Measurements from ENCODE around the gene TTC22. TPM values are rescaled to one million over a fixed set of nuclear protein-coding genes. Genes with fewer than 3 reads are reported as not detected.

TTC22 gene
- total RNA-seq, 1 donor = under 0.01 TPM

DNA sequence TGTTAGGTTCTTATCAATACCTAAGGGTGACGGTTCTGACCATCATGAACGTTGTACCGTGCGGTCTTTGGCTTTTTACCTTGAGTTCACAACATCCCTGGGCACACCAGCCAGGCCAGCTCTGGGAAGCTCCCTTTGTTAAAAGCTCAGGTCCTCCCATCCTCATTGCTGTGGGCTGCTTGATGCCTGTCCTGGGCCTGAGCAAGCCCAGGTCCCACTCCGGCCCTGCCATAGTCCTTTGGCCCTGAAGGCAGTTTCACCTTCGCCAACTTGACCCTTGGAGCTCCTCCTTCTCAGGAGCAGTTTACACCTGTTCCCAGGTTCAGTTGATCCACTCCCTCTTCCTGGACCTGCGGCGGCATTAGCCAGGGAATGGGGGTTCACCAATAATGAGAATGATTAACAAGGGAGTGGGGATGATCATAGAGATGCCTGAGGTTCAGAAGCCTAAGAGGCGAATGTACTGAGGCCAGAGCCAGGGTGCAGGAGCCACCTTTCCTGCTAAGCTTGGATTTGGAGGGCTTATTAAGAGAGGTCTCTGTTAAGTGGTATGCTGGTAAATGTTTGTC lies 45.7 kb upstream of the TTC22 start:
- TF ChIP-seq, protein P1, sequence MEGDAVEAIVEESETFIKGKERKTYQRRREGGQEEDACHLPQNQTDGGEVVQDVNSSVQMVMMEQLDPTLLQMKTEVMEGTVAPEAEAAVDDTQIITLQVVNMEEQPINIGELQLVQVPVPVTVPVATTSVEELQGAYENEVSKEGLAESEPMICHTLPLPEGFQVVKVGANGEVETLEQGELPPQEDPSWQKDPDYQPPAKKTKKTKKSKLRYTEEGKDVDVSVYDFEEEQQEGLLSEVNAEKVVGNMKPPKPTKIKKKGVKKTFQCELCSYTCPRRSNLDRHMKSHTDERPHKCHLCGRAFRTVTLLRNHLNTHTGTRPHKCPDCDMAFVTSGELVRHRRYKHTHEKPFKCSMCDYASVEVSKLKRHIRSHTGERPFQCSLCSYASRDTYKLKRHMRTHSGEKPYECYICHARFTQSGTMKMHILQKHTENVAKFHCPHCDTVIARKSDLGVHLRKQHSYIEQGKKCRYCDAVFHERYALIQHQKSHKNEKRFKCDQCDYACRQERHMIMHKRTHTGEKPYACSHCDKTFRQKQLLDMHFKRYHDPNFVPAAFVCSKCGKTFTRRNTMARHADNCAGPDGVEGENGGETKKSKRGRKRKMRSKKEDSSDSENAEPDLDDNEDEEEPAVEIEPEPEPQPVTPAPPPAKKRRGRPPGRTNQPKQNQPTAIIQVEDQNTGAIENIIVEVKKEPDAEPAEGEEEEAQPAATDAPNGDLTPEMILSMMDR (IDR thresholded peaks at IDR 0.05; ENCODE audit: insufficient read depth, low read length) = no peak
- no peak overlapping the region for H3K4me3 ChIP-seq (ENCODE audit: low read depth, low read length)
- DNase-seq (ENCODE audit: low read depth) = no peak

DNA sequence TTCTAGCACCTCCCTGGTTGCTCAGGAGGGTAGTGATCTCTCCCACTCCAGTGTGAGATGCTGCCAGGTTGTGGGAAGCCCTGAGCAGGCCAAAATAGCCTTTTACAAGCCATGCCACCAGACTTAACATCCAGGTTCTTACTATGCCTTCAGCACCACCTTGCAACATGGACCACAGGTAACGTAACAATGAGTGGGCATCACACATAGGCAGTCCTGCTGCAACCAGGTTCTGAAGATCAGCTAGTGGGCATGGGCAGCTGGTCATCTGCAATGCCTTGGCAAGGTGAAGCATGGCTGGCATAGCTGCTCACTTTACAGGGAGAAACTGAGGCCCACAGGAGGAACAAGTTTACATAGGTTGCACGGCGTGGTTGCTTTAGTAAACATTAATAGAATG lies 45.2 kb upstream of the TTC22 start:
- H3K4me3 ChIP-seq (ENCODE audit: low read depth, low read length) = no peak overlapping the region
- TF ChIP-seq, protein P1 (IDR thresholded peaks at IDR 0.05; ENCODE audit: insufficient read depth, low read length) = no peak
- DNase-seq (ENCODE audit: low read depth) = no peak

DNA sequence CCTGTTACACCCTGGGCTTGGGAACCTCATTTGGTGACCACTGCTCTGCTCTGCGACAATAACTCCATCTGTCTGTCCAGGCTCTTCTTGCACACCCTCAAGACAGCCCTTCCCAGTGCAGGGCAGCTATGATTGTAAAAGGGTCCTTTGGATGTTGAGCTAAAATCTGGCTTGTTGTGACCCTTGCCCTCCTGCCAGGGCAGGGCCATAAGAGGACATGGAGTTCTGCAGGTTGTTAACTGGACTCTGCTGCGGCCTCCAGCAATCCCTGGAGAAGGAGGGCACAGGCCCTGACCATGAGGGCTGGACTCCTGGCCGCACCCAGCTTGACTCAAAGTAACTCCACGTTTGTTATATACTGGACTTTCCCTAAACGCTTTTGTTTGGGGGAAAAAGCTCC lies 44.6 kb upstream of the TTC22 start:
- H3K4me3 ChIP-seq (ENCODE audit: low read depth, low read length) = no peak overlapping the region
- DNase-seq (ENCODE audit: low read depth) = no peak
- TF ChIP-seq, protein P1 (IDR thresholded peaks at IDR 0.05; ENCODE audit: insufficient read depth, low read length) = no peak

DNA sequence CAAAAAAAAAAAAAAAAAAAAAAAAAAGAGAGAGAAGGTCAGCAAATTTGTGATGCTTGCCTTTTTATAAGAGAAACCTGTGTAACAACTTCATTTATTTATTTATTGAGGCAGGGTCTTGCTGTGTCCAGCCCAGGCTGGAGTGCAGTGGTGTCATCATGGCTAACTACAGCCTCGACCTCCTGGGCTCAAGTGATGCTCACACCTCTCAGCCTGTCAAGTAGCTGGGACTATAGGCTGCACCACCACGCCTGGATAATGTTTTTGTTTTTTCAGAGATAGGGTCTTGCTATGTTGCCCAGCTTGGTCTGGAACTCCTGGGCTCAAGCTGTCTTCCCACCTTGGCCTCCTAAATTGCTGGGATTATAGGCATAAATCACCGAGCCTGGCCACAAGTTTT lies 43.4 kb upstream of the TTC22 start:
- no peak overlapping the region for H3K4me3 ChIP-seq (ENCODE audit: low read depth, low read length)
- TF ChIP-seq, protein P1 (IDR thresholded peaks at IDR 0.05; ENCODE audit: insufficient read depth, low read length) = no peak
- DNase-seq (ENCODE audit: low read depth) = no peak

DNA sequence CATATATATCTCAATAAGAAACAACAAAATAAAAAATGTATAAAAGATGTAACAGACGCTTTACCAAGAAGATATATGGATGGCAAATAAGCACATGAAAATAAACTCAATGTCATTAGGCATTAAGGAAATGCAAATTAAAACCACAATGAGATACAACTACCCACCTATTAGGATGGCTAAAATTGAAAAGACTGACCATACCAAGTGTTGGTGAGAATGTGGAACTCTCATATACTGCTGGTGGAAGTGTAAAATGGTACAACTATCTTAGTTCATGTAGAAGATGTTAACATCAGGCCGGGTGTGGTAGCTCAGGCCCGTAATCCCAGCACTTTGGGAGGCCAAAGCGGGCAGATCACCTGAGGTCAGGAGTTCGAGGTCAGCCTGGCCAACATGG lies 42.3 kb upstream of the TTC22 start:
- no peak overlapping the region for H3K4me3 ChIP-seq (ENCODE audit: low read depth, low read length)
- no peak for DNase-seq (ENCODE audit: low read depth)
- TF ChIP-seq, protein P1 (IDR thresholded peaks at IDR 0.05; ENCODE audit: insufficient read depth, low read length) = no peak

DNA sequence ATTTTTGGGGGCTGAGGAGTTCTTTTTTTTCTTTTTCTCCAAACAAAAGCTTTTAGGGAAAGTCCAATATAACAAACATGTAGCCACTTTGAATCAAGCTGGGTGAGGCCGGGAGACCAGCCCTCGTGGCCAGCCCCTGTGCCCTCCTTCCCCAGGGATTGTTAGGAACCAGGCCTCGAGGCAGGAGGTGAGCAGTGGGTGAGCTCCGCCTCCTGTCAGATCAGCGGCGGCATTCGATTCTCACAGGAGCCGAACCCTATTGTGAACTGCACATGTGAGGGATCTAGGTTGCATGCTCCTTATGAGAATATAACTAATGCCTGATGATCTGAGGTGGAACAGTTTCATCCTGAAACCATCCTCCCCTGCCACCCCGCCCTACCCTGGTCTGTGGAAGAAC lies 41.8 kb upstream of the TTC22 start:
- TF ChIP-seq, protein P1 (IDR thresholded peaks at IDR 0.05; ENCODE audit: insufficient read depth, low read length) = no peak
- DNase-seq (ENCODE audit: low read depth) = no peak
- no peak overlapping the region for H3K4me3 ChIP-seq (ENCODE audit: low read depth, low read length)
